SHP77 treated with DMSO at 0.1 percent for 48 hours (cell line): ENCODE measurements around the gene SPOCK1.

Source experiments
- DNase-seq: peaks from one replicate; lab custom pipeline; 2025; lab: John Stamatoyannopoulos, UW

The SPOCK1 gene

GRCh38 chr5:137105351-137106035 lies 393.6 kb downstream of the SPOCK1 start:
- DNase-seq = no peak

DNA sequence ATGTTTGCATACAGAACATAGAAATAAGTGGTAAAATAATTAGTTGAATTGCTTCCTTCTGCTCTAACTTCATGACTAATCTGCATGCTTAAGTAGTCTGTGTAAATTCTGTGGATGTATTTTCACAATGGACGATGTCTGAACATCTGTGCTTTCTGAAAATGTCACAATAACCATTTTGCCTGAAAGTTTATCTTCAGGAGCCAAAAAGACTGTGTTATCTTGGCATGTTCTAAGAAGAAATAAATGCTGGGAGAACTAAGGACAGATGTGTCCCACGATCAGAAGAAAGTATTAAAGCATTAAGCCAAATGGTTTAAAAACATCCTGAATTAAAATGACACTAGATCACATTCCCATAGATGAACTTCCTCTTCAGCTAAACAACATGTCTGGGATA lies 397.6 kb downstream of the SPOCK1 start:
- DNase-seq = no peak

- DNase-seq = no peak
These were observed 399.5 kb downstream of the SPOCK1 start for GRCh38 chr5:137099651-137100050.

- DNase-seq = no peak
These were observed 400.5 kb downstream of the SPOCK1 start for GRCh38 chr5:137098663-137099062.

DNA sequence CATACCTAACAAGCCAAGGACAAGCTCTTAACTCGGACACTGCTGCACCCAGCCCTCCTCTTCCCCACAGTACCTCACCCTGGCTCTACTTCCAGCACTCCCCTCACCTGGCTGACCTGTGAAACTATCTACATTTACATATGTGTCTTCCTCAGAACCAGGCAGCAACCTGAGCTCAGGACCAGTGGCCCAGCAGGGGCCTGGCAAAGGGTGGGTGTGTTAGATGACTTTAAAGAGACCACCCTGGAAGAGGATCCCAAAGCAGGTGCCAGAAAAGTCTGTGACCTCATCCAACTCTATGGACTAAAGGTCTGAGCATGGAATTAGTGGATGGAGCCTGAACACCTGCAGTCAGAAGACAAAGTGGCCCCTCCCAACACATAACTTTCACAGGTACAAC lies 400.9 kb downstream of the SPOCK1 start:
- no peak for DNase-seq

GRCh38 chr5:137097203-137097602 lies 401.9 kb downstream of the SPOCK1 start:
- no peak for DNase-seq

DNA sequence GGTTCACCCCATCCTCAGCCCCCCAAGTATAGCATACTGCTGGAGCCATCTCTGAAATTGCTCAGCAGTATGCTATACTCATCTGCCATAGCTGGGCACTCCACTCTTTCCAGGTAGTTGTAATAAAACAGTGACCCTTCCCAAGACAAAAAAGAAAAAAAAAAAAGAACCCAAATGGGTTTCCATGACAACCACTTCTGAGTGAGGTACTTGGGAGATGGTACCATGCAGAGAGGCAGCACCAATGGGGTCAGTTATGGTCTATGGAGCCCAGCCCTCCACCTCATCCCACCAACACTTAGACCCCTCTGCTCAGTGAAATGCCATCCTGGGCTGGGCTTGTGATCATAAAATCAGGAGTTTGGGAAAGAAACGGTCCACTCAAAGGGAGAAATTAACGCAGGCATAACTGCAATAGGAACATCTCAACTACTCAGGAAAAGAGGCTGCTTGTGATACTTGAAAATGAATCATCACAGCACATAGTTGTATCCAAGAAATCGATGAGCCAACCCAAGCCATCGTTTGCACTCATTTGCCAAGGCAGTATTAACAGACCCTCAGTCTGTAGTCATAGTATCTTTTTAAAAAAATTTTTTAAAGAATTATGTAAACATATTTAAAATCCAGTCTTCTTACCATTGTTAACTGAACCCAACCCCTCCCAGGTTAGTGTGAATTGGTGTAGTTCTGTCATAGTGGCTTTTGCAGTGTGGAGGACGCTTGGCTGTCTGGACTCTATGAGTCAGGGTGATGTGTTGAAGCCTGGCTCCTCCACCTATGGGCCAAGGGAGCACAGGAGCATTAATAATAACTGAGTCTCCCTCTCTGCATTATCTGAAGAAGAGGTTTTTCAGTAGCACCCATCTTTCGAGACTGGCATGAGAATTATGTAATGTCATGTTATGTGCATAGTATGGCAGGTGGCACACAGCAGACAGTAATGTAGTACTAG lies 402.7 kb downstream of the SPOCK1 start:
- DNase-seq = no peak

GRCh38 chr5:137095597-137095996 lies 403.5 kb downstream of the SPOCK1 start:
- no peak for DNase-seq

GRCh38 chr5:137092831-137093230 lies 406.3 kb downstream of the SPOCK1 start:
- no peak for DNase-seq

- DNase-seq = no peak
These were observed 407.7 kb downstream of the SPOCK1 start for GRCh38 chr5:137091472-137091871.

GRCh38 chr5:137090721-137091120 lies 408.4 kb downstream of the SPOCK1 start:
- no peak for DNase-seq

GRCh38 chr5:137090151-137090550 lies 409.0 kb downstream of the SPOCK1 start:
- no peak for DNase-seq

DNA sequence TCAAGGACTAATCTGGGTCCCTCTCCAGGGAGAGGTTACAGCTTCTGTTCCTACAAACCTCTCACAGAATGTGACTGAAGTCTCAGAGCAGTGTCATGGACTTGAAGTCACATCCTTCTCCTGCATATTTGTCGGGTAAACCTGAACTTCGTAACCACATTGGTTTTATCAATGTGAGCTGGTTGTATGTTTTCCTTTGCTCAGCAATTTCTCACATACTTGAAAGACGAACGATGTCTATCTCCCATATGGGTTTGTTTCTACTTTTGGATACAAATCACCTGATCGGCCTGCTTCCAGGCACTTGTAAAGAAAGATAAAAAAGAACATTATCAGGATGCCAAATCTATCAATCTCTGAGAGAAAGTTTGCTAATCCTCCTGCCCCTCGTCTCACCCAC lies 411.0 kb downstream of the SPOCK1 start:
- no peak for DNase-seq

GRCh38 chr5:137086342-137086741 lies 412.8 kb downstream of the SPOCK1 start:
- no peak for DNase-seq

DNA sequence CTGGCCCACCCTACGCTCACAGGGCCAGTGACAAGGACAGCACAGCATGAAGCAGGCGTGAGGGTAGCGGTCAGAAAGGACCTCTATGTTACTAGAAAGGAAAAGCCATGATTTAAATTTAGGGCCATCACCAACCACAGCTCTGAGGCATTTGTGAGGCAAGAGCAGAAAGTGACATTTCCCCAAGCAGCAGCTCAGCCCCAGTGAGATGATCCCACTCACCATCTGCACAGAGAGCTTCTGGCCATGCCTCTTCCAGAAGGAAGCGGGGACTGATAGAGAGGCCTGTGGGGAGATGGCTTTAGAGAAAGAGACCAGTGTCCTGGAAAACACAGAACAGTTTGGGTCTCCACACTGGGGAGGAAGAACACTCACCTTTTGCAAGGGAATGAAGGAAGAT lies 413.9 kb downstream of the SPOCK1 start:
- DNase-seq = no peak

DNA sequence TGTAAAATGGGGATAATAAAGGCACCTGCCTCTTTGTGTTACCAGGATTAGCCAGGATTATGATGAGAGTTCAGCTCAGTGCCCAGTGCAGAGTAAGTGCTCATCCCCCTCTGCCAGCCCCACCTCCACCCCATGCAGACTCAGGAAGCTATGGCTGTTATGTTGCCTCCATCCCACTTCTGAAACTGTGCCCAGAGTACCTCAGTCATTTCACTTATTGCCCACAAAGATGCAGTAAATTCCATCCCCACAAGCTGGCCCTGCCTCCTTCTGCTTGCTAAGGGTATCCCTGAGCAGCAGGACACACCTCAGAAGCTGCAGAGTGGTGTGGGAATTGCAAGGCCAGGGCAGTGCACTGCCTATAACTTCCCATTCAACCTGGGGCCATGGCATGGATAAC lies 415.1 kb downstream of the SPOCK1 start:
- no peak for DNase-seq

DNA sequence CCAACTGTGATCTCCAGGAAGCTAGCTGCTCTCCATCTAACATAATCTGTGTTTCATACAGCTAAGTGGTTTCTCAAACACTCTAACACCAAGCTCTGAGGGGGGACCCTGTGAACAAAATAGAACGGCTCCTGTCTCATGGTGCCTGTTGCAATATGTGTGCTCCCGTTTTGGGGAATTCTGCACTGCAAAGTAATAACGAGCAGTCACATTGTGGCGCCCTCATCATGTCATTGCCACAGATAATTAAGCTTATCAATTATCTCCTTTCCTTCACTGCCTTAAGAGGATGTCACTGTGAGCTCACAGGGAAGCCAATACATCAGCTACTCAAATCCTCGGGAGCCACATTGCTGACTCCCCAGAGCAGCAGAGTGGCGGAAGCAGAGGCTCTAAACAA lies 416.2 kb downstream of the SPOCK1 start:
- DNase-seq = no peak

- peak; percentile 11 for DNase-seq
These were observed 420.9 kb downstream of the SPOCK1 start for GRCh38 chr5:137078171-137078665.

GRCh38 chr5:137075163-137075970 lies 423.8 kb downstream of the SPOCK1 start:
- peak; percentile 57 for DNase-seq

DNA sequence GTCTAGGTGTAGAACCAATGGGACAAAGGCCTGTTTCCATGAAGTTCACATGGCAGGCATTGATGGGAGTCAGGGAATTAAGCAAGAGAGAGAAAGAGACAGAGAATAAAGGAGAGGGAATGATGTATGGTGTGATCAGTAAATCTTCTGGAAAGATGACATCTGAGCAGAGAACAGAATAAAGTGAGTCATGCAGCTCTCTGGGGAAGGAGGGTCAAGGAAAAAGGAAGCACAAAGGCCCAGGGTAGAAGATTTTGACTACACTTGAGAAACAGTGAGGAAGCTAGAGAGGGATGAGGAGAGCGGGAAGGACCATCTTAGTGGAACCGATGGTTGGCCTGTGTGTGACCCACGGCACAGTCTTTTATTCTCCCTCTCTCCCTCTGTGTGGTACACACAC lies 425.9 kb downstream of the SPOCK1 start:
- no peak for DNase-seq

DNA sequence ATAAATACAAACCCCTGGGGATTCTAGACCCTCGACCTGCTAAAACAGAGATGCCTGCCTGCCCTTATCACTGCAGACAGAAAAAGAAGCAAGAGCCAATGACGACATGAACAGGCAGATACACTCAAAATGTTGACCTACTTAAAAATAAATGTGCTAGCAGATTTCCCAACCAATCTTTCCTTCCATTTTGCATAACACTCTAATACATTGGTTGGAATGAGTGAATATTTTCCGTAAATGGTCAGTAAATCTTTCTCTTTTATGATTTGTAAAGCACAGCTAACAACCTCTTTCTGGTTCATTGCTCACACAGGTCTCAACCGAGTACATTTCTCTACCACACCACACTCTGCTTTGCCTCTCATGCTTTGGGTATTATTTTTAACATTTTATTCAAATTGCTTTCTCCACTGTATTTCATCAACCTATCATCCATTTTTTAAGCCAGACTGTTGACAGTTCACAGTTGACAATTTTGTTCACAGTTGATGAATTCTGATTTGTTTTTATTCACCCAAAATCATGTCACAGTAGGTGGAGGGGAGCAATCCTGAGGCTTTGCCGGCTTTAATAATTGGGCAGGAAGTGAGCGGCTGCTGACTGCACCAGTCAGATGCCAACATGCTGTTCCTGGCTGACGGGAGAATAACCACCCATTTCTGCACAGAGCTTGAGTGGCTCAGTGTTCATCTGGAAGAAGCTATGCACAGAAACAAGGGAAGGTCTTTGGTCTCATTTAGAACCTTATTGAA lies 426.6 kb downstream of the SPOCK1 start:
- peak; percentile 43 for DNase-seq

- DNase-seq = no peak
These were observed 427.2 kb downstream of the SPOCK1 start for GRCh38 chr5:137071931-137072330.
